ENCODE results near the gene LEF1.

- TF ChIP-seq CTCF (IDR thresholded peaks at IDR 0.05; ENCODE audit: low read depth, low read length) (no peak), EZH2phosphoT487 (IDR thresholded peaks at IDR 0.05; ENCODE audit: low read depth) (no peak)
Observed at GRCh38 chr4:108166441-108167315, 2.1 kb downstream of the LEF1 start.
